Measurements from ENCODE around the gene SLC4A2.

GRCh38 chr7:151025924-151026671 lies 33.3 kb upstream of the SLC4A2 start:
- TF ChIP-seq CTCF (IDR thresholded peaks at IDR 0.05; ENCODE audit: low read depth, low read length) (no peak), EZH2phosphoT487 (IDR thresholded peaks at IDR 0.05; ENCODE audit: low read depth) (no peak)

Measured in OCI-LY3 (cell line).